Bone marrow (tissue), 2 donors: ENCODE data around the gene CCL15.
"Not testable (repeated sequence)": the region's sequence is repeated elsewhere in the genome, so short reads cannot be mapped to it uniquely, and the experiment has no call there.

ENCODE experiments used
- DNase-seq, 2 donors: peaks; one replicate each; lab custom pipeline; 2025; lab: John Stamatoyannopoulos, UW

CCL15 gene

GRCh38 chr17:36001110-36001771 lies at the start of gene CCL15:
CCL15 (minus strand) TSS chr17:36001553; CDS start chr17:36001492, 61 bp downstream.
- DNase-seq: no peak

GRCh38 chr17:36049643-36050042 lies 48.3 kb upstream of the CCL15 start:
- no peak for DNase-seq

GRCh38 chr17:36048066-36048465 lies 46.7 kb upstream of the CCL15 start:
- DNase-seq: no peak

- no peak for DNase-seq
These were observed 34.9 kb upstream of the CCL15 start for GRCh38 chr17:36036235-36036634.

- DNase-seq: peak in 1 of 2 donors; percentile 11
These were observed 32.8 kb upstream of the CCL15 start for GRCh38 chr17:36034127-36034526.

- DNase-seq: no peak
These were observed 29.6 kb upstream of the CCL15 start for GRCh38 chr17:36030956-36031355.

- DNase-seq: no peak
These were observed 26.4 kb upstream of the CCL15 start for GRCh38 chr17:36027761-36028160.

GRCh38 chr17:36024106-36024869 lies 22.9 kb upstream of the CCL15 start:
- no peak for DNase-seq

GRCh38 chr17:36019423-36019822 lies 18.1 kb upstream of the CCL15 start:
- no peak for DNase-seq

- peak in 1 of 2 donors; percentile 10 for DNase-seq
These were observed 16.4 kb upstream of the CCL15 start, which contains the start of gene CCL23 for GRCh38 chr17:36017799-36018198. CCL23 (minus strand) TSS chr17:36017972; CDS start chr17:36017897, 75 bp downstream.

GRCh38 chr17:36016555-36016954 lies 15.2 kb upstream of the CCL15 start:
- DNase-seq: no peak

GRCh38 chr17:36015895-36016294 lies 14.5 kb upstream of the CCL15 start:
- not testable (repeated sequence) for DNase-seq

GRCh38 chr17:36014946-36015345 lies 13.6 kb upstream of the CCL15 start:
- DNase-seq: no peak

- no peak for DNase-seq
These were observed 9.8 kb upstream of the CCL15 start for GRCh38 chr17:36011201-36011600.

GRCh38 chr17:36008998-36009665 lies 7.8 kb upstream of the CCL15 start:
- DNase-seq: no peak

GRCh38 chr17:36004594-36005108 lies 3.3 kb upstream of the CCL15 start:
- DNase-seq: no peak

- no peak for DNase-seq
These were observed 1.3 kb upstream of the CCL15 start for GRCh38 chr17:36002631-36003030.

GRCh38 chr17:36001862-36002603 lies 680 bp upstream of the CCL15 start:
- DNase-seq: no peak

- DNase-seq: no peak
These were observed 632 bp downstream of the CCL15 start for GRCh38 chr17:36000732-36001109.

- no peak for DNase-seq
These were observed 2.6 kb downstream of the CCL15 start for GRCh38 chr17:35998756-35999155.

GRCh38 chr17:35998018-35998545 lies 3.3 kb downstream of the CCL15 start:
- no peak for DNase-seq

- DNase-seq: not testable (repeated sequence)
These were observed 6.0 kb downstream of the CCL15 start for GRCh38 chr17:35995346-35995745.
